GM12878 (cell line): Measurements from ENCODE around the gene KCNE2. TPM values are rescaled to one million over a fixed set of nuclear protein-coding genes. Genes with fewer than 3 reads are reported as not detected.

Source experiments
- ATAC-seq: fragments of 200-7000 bp; cut with Tn5 transposase; 3 replicates; pipeline ENCODE4 v1.9.1; 2020; ENCODE audit warnings: mild to moderate bottlenecking, moderate library complexity
- BruUV-seq: library from RNA; stranded (reverse); fragments of 400-500 nt; replicated peaks from 2 replicates; lab custom pipeline; 2021; lab: Mats Ljungman, UMichigan
- CTCF ChIA-PET: fragments of 300-600 bp; sonication (Branson Sonifier 250); formaldehyde crosslinking; extraction: SDS; loops from one replicate; lab custom pipeline; 2021; ENCODE audit warnings: inconsistent platforms; lab: Yijun Ruan, JAX
- POLR2A ChIA-PET: fragments of 350-600 bp; formaldehyde crosslinking; extraction: SDS; loops from one replicate; lab custom pipeline; 2021; ENCODE audit warnings: inconsistent platforms; lab: Charles Lee
- RAD21 ChIA-PET: fragments of 300-600 bp; sonication (Branson Sonifier 250); formaldehyde crosslinking; loops from one replicate; lab custom pipeline; 2023; ENCODE audit warnings: antibody characterized with exemption; ENCODE audit not compliant: unreplicated experiment; lab: Charles Lee
- SMC1A ChIA-PET: fragments of 300-600 bp; sonication (Branson Sonifier 250); formaldehyde crosslinking; loops from one replicate; lab custom pipeline; 2023; ENCODE audit not compliant: unreplicated experiment, uncharacterized antibody; lab: Charles Lee
- DNase-seq: peaks from one replicate; pipeline ENCODE4 v3.0.0-alpha.2; 2011; ENCODE audit warnings: low read depth, low spot score
- FAIRE-seq: peaks from 3 replicates; lab custom pipeline; 2011; peaks lifted over from hg19 to GRCh38; lab: Jason Lieb, UNC
- H2AFZ ChIP-seq: 2 replicates; pipeline ENCODE4 v1.6.0; 2011; ENCODE audit warnings: low read depth, low read length, control low read depth; ENCODE audit not compliant: control insufficient read depth
- H3K27ac ChIP-seq: 2 replicates; pipeline ENCODE4 v1.5.1; 2011; ENCODE audit warnings: control low read depth; ENCODE audit not compliant: control insufficient read depth, insufficient read depth
- H3K27me3 ChIP-seq, 2 experiments: replicated peaks in 1 of 2; 2 replicates each; pipeline versions ENCODE4 v1.6.0 to v1.6.1; 2011; ENCODE audit warnings: low read length in 1 of 2; ENCODE audit not compliant: control insufficient read depth in 2 of 2, insufficient read depth in 2 of 2
- H3K36me3 ChIP-seq, 2 experiments: 2 replicates each; pipeline ENCODE4 v1.5.1; 2011; ENCODE audit warnings: low read length in 1 of 2; ENCODE audit not compliant: control insufficient read depth in 2 of 2, insufficient read depth in 2 of 2
- H3K4me1 ChIP-seq: 2 replicates; pipeline ENCODE4 v1.6.1; 2011; ENCODE audit warnings: mild to moderate bottlenecking, low read length, moderate library complexity, mixed read lengths; ENCODE audit not compliant: control insufficient read depth, insufficient read depth
- H3K4me2 ChIP-seq: 2 replicates; pipeline ENCODE4 v1.6.0; 2011; ENCODE audit warnings: control low read depth; ENCODE audit not compliant: control insufficient read depth, insufficient read depth
- H3K4me3 ChIP-seq: fragments of 200-600 bp; sonication (generic); 2 replicates; pipeline ENCODE4 v1.5.1; 2016
- H3K79me2 ChIP-seq: 2 replicates; pipeline ENCODE4 v1.6.0; 2011; ENCODE audit warnings: low read length; ENCODE audit not compliant: control insufficient read depth, insufficient read depth
- H3K9ac ChIP-seq: 2 replicates; pipeline ENCODE4 v1.8.0; 2011; ENCODE audit warnings: low read length, control low read depth, mixed read lengths; ENCODE audit not compliant: control insufficient read depth, insufficient read depth
- H3K9me3 ChIP-seq: replicated peaks from 3 replicates; pipeline ENCODE4 v1.5.1; 2011; ENCODE audit warnings: mild to moderate bottlenecking, low read length; ENCODE audit not compliant: control insufficient read depth, insufficient read depth
- H4K20me1 ChIP-seq: 2 replicates; pipeline ENCODE4 v1.6.0; 2011; ENCODE audit not compliant: control insufficient read depth, insufficient read depth
- FOXM1 ChIP-seq: IDR thresholded peaks from 2 replicates; pipeline ENCODE4 v1.6.1; 2012; ENCODE audit warnings: low read depth, mild to moderate bottlenecking, inconsistent platforms, low read length, moderate library complexity
- JUND ChIP-seq: IDR thresholded peaks from 2 replicates; pipeline ENCODE4 v1.6.1; 2012; ENCODE audit warnings: low read depth, mild to moderate bottlenecking, low read length, improper control_type of control experiment, moderate library complexity
- STAT1 ChIP-seq: fragments of 450-650 bp; conservative IDR thresholded peaks from 2 replicates; pipeline ENCODE4 v1.6.1; 2014; ENCODE audit warnings: antibody characterized with exemption, mild to moderate bottlenecking
- YBX1 ChIP-seq: fragments of 450-650 bp; IDR thresholded peaks from 2 replicates; pipeline ENCODE4 v1.6.1; 2016; ENCODE audit warnings: antibody characterized with exemption
- ZBTB40 ChIP-seq: fragments of 450-650 bp; IDR thresholded peaks from 2 replicates; pipeline ENCODE4 v1.6.1; 2016; ENCODE audit warnings: mild to moderate bottlenecking, moderate library complexity, borderline replicate concordance
- WGBS: methylation state at CpG from one replicate; pipeline ENCODE4 v1.1.6; 2016; ENCODE audit warnings: low lambda C conversion rate; ENCODE audit not compliant: insufficient replicate concordance, insufficient coverage; ENCODE audit errors: missing lambda C conversion rate; 5-methylcytosine and 5-hydroxymethylcytosine counted together
- in situ Hi-C: fragments of 300-500 bp; cut with MboI; formaldehyde crosslinking; loops from 9 replicates; pipeline ENCODE4 v1.14.3; 2018; ENCODE audit warnings: mixed read lengths
- intact Hi-C: fragments of 100-400 bp; cut with micrococcal nuclease; formaldehyde crosslinking; loops from one replicate; pipeline ENCODE4 v1.14.2; 2022; ENCODE audit not compliant: unreplicated experiment
- polyA plus RNA-seq, 11 experiments: library from polyadenylated mRNA; depleted of rRNA in 4 of 11; unstranded in 6 of 11; stranded (reverse) in 5 of 11; fragments of >200 nt; fragmentation: Nextera tagmentation in 4 of 11; fragmentation: Illumina TruSeq in 1 of 11; extraction: Ambion mirVana in 4 of 11; extraction: Trizol in 1 of 11; gene quantifications; 1 replicate in 1 of 11; 2 replicates in 10 of 11; pipeline versions ENCODE4 v1.2.1 to v1.2.3, GENCODE V29; 2011 to 2016; ENCODE audit warnings: inconsistent platforms in 2 of 11, missing spikeins in 2 of 11, low read depth in 1 of 11
- total RNA-seq, 4 experiments: library from RNA; depleted of rRNA in 3 of 4; stranded (reverse); fragments of >200 nt in 3 of 4; fragmentation: Illumina TruSeq in 1 of 4; extraction: Trizol in 1 of 4; gene quantifications; 2 replicates each; pipeline versions ENCODE4 v1.2.1 to v1.2.3, GENCODE V29; 2013 to 2021

KCNE2 gene
- total and polyA plus RNA-seq, 10 of the 15 experiments (the other 5 are each of a cell fraction or from before 2014, with no cell fraction given): not detected

DNA sequence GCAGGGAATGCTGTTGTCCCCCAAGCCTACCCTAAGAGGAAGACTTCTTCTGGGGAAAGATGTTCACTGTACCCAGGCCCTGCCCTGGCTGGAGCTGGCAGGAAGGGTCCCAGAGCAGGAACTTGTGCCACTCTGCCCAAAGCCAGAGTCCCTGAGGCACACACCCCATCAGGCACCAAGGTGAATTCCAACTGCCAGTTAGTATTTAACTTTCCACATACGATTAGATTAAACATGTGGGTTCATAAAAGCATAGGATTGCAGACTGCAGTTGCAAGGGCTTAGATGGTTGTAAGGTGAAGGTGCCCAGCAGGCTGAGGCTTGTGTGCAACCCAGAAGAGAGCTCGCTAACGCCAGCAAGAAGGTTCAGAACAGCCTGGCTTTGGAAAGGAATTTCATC, at the start of gene KCNE2 (continued):
- TF ChIP-seq ZBTB40 (no peak), JUND (no peak)
- TF ChIP-seq, all 136 proteins: peak for 0

- no peak for ATAC-seq
- Histone ChIP-seq H3K9ac (no peak overlapping the region), H3K79me2 (no peaks in the 10 kb centered on the region), H3K4me2 (no peak overlapping the region), H3K9me3 (no peaks in the 10 kb centered on the region; the same call in 2 of the 3 replicates), H3K36me3 (no peaks in the 10 kb centered on the region), H3K27ac (no peak overlapping the region), H3K4me3 (no peak overlapping the region), H2AFZ (no peak overlapping the region), H3K4me1 (no peaks in the 10 kb centered on the region), H3K27me3 (no peaks in the 10 kb centered on the region), H4K20me1 (no peaks in the 10 kb centered on the region)
- CTCF ChIA-PET: interaction anchor here (1.3 kb wide), 1 partner anchor 41 kb away, joined by 3 read pairs; no protein-coding TSS in a partner anchor
- 48% methylated on average over 3 of the region's 3 CpGs for WGBS
- no peak for DNase-seq
- SMC1A ChIA-PET: no interaction called here
- BruUV-seq: no TSS peak
- POLR2A ChIA-PET: no interaction called here
- FAIRE-seq: no peak
- RAD21 ChIA-PET: no interaction called here
- in situ Hi-C loops (no loop called here), intact Hi-C loops (no loop called here)
- TF ChIP-seq STAT1 (no peak), YBX1 (no peak), FOXM1 (no peak)
Measured at GRCh38 chr21:34319585-34319984, 44.2 kb upstream of the KCNE2 start.
